ENCODE data around the gene PRKRIP1.
"Not testable (repeated sequence)": the region's sequence is repeated elsewhere in the genome, so short reads cannot be mapped to it uniquely, and the experiment has no call there.

PRKRIP1 gene

GRCh38 chr7:102404005-102404861 lies 8.1 kb downstream of the PRKRIP1 start:
- DNase-seq = peak; percentile 76

- not testable (repeated sequence) for DNase-seq
These were observed 8.7 kb downstream of the PRKRIP1 start for GRCh38 chr7:102404862-102405188.

GRCh38 chr7:102407910-102408309 lies 11.7 kb downstream of the PRKRIP1 start:
- DNase-seq = no peak

- not testable (repeated sequence) for DNase-seq
These were observed 12.4 kb downstream of the PRKRIP1 start for GRCh38 chr7:102408530-102408929.

GRCh38 chr7:102409340-102409739 lies 13.2 kb downstream of the PRKRIP1 start:
- DNase-seq = no peak

GRCh38 chr7:102410123-102410522 lies 14.0 kb downstream of the PRKRIP1 start:
- DNase-seq = no peak

- DNase-seq = no peak
These were observed 14.8 kb downstream of the PRKRIP1 start for GRCh38 chr7:102410918-102411317.

- peak; percentile 59 for DNase-seq
These were observed 16.4 kb downstream of the PRKRIP1 start for GRCh38 chr7:102412548-102412947.

GRCh38 chr7:102413091-102413490 lies 16.9 kb downstream of the PRKRIP1 start:
- DNase-seq = no peak

- DNase-seq = no peak
These were observed 17.4 kb downstream of the PRKRIP1 start for GRCh38 chr7:102413611-102414010.

GRCh38 chr7:102415685-102416225 lies 19.6 kb downstream of the PRKRIP1 start:
- DNase-seq = peak; percentile 70

- DNase-seq = peak; percentile 29
These were observed 20.2 kb downstream of the PRKRIP1 start for GRCh38 chr7:102416406-102416805.

- DNase-seq = peak; percentile 42
These were observed 20.9 kb downstream of the PRKRIP1 start for GRCh38 chr7:102417105-102417504.

- DNase-seq = no peak
These were observed 22.4 kb downstream of the PRKRIP1 start for GRCh38 chr7:102418592-102418991.

GRCh38 chr7:102421706-102422240 lies 25.6 kb downstream of the PRKRIP1 start:
- DNase-seq = no peak

- no peak for DNase-seq
These were observed 28.0 kb downstream of the PRKRIP1 start for GRCh38 chr7:102424129-102424551.

GRCh38 chr7:102424787-102425218 lies 28.6 kb downstream of the PRKRIP1 start:
- DNase-seq = no peak

- peak; percentile 91 for DNase-seq
These were observed 29.6 kb downstream of the PRKRIP1 start for GRCh38 chr7:102425639-102426267.

- DNase-seq = peak; percentile 78
These were observed 30.3 kb downstream of the PRKRIP1 start for GRCh38 chr7:102426268-102427018.

- DNase-seq = no peak
These were observed 30.8 kb downstream of the PRKRIP1 start for GRCh38 chr7:102427019-102427405.

GRCh38 chr7:102429141-102429899 lies 33.2 kb downstream of the PRKRIP1 start:
- DNase-seq = no peak

- peak; percentile 81 for DNase-seq
These were observed 35.6 kb downstream of the PRKRIP1 start for GRCh38 chr7:102431617-102432298.
